ENCODE data around the gene SNAI3.

DNA sequence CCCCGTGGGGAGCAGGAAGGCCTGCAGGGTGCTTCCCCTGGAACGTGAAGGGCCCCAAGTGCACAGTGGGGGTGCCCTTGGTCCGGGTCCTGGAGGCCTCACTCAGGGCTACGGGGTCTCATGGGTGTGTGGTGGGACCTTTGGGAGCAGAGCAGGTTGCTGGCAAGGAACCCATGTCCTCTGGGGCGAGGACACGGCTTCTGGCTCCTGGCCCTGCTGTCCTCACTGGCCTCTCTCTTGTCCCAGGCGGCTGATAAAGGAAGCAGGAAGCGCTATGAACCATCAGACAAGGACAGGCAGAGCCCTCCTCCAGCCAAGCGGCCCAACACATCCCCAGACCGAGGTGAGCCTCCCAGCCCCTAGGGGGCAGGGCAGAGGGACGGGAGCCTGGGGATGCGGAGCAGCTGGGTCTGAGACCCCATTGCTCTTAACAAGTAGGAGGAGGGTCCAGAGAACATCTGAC lies 57.8 kb downstream of the SNAI3 start:
- TF ChIP-seq POLR2A (IDR thresholded peaks at IDR 0.05; ENCODE audit: low read length) = no peak
- no peak for TF ChIP-seq GATA1 (IDR thresholded peaks at IDR 0.05; ENCODE audit: low read depth, low read length)

Data from erythroblast (primary cell).